Stimulated activated CD8-positive, alpha-beta memory T cell treated with anti-CD3 and anti-CD28 coated beads, Interleukin-7, amount 100 ng/mL, for 4 hours (primary cell): Measurements from ENCODE around the gene RNF141.

Experiments
- DNase-seq, 2 donors: peaks; one replicate each; pipeline ENCODE4 v3.0.0-alpha.2; 2020; ENCODE audit warnings: low read depth in 2 of 2

RNF141 gene

GRCh38 chr11:10561043-10561818, 20.2 kb upstream of the RNF141 start:
- no peak for DNase-seq

GRCh38 chr11:10558288-10558687, 17.3 kb upstream of the RNF141 start:
- no peak for DNase-seq

GRCh38 chr11:10556590-10556989, 15.6 kb upstream of the RNF141 start:
- DNase-seq, result no peak

GRCh38 chr11:10551845-10552352, 10.9 kb upstream of the RNF141 start:
- no peak for DNase-seq

- DNase-seq, result no peak
Measured at GRCh38 chr11:10551290-10551592, 10.3 kb upstream of the RNF141 start.

GRCh38 chr11:10550503-10551289, 9.7 kb upstream of the RNF141 start:
- no peak for DNase-seq

GRCh38 chr11:10544491-10545465, 3.8 kb upstream of the RNF141 start:
- DNase-seq, result no peak

GRCh38 chr11:10543782-10544181, 2.8 kb upstream of the RNF141 start:
- DNase-seq, result no peak

GRCh38 chr11:10542776-10543175, 1.8 kb upstream of the RNF141 start:
- no peak for DNase-seq

GRCh38 chr11:10541561-10541930, 559 bp upstream of the RNF141 start:
- no peak for DNase-seq

GRCh38 chr11:10540546-10540914, 457 bp downstream of the RNF141 start:
- DNase-seq, result no peak

GRCh38 chr11:10539339-10539738, 1.6 kb downstream of the RNF141 start:
- no peak for DNase-seq

GRCh38 chr11:10538924-10539323, 2.1 kb downstream of the RNF141 start:
- no peak for DNase-seq

- no peak for DNase-seq
Measured at GRCh38 chr11:10537600-10537999, 3.4 kb downstream of the RNF141 start.

- DNase-seq, result no peak
Measured at GRCh38 chr11:10534316-10534715, 6.7 kb downstream of the RNF141 start.

GRCh38 chr11:10533323-10533722, 7.7 kb downstream of the RNF141 start:
- DNase-seq, result no peak

GRCh38 chr11:10532526-10532925, 8.5 kb downstream of the RNF141 start:
- no peak for DNase-seq

- DNase-seq, result no peak
Measured at GRCh38 chr11:10529279-10529678, 11.7 kb downstream of the RNF141 start.

GRCh38 chr11:10528121-10528520, 12.9 kb downstream of the RNF141 start:
- DNase-seq, result no peak

GRCh38 chr11:10526974-10527918, 13.7 kb downstream of the RNF141 start:
- no peak for DNase-seq

GRCh38 chr11:10524471-10524870, 16.5 kb downstream of the RNF141 start:
- no peak for DNase-seq
